G401.6 (cell line): ENCODE results near the gene BUB3.
"Not testable (repeated sequence)": the region's sequence is repeated elsewhere in the genome, so short reads cannot be mapped to it uniquely, and the experiment has no call there.

Experiments used
- FAIRE-seq: peaks from 2 replicates; lab custom pipeline; 2012; peaks lifted over from hg19 to GRCh38; lab: Jason Lieb, UNC

Gene BUB3

DNA sequence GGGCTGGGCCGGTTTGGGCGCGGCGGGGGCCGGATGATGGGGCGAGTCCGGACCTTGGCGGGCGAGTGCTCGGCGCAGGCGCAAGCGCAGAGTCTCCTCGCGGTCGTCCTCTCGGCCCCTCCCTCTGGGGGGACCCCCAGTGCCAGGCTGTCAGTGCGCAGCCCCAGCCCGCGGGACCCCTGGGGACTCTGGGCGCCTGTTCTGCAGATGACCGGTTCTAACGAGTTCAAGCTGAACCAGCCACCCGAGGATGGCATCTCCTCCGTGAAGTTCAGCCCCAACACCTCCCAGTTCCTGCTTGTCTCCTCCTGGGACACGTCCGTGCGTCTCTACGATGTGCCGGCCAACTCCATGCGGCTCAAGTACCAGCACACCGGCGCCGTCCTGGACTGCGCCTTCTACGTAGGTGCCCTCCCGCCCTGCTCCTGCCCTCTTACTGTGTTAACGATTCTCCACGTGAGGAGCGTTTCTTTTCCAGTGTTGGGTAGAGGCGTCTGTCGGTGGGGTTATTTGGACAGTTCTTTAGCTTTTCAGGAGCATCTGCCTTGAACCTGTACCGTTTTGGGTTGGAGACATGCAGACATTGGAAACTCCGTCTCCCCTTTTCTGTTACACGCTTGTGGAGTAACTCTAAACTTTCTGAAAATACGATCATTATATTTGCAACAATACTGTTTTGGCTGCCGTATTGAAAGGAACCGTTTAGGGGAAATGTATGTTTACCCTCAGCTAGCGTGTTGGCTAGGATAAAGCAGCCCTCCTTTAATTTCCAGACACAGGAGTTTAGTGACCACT is 706 bp downstream of the BUB3 start:
- no peak for FAIRE-seq

DNA sequence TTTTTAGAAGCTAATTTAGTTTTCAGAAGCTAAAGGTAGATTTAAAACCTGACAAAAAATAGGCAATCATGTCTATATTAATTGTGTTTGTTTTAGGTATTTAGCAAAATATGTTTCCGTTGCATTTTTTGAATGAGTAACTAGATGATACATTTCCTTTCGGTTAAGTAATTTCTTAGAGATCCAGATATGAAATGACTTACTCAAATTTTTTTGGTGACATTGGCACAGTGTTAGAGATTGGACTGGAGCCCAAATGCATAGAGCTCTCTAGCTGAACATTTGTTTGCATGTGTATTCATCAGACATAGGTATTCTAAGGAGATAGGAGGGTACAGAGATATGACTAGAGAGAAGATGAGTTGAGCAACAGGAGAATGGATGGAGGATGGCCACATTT is 1.9 kb downstream of the BUB3 start:
- no peak for FAIRE-seq

- no peak for FAIRE-seq
Measured at GRCh38 chr10:123157210-123157609, 3.0 kb downstream of the BUB3 start.

DNA sequence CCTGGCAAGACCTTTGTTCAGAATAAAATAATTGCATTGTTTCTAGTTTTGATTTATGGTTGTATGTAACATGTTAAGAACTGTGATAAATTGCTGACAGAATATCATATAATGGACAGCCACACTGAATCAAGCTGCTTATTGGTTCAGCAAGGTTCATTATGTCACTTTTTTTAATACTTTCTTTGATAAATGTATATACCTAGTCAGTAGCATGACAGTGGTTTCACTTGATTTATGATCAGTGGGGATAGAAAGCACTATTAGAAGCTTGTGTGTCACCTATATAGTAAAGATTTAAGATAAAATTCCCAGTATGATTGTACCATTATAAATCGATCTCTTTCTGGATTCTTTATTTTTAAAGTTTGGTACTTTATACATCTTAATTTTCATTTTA is 4.5 kb downstream of the BUB3 start:
- no peak for FAIRE-seq

DNA sequence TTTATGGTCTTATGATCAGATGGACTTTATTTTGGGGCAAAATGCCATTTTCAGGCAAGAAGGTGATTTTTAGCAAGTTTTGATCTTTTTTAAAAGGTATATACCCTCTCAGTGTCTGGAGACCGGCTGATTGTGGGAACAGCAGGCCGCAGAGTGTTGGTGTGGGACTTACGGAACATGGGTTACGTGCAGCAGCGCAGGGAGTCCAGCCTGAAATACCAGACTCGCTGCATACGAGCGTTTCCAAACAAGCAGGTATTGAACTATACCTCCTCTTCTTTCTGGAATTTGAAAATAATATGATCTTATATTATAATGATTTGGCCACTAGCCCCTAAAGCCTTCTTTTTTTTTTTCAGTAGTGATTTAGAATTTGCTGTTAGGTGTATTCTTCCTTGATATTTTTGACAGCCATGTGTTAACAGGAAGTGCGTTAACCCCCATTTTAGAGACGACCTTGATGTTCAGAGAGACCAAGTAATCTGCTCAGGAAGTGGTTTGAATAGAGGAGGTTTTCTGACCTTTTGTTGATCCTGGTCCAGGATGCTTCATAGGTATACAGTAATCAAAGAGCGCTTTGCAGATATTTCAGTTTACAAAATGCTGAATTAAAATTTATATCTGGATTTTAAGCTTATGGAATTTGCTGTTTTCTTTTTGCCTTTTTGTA is 6.2 kb downstream of the BUB3 start:
- no peak for FAIRE-seq

DNA sequence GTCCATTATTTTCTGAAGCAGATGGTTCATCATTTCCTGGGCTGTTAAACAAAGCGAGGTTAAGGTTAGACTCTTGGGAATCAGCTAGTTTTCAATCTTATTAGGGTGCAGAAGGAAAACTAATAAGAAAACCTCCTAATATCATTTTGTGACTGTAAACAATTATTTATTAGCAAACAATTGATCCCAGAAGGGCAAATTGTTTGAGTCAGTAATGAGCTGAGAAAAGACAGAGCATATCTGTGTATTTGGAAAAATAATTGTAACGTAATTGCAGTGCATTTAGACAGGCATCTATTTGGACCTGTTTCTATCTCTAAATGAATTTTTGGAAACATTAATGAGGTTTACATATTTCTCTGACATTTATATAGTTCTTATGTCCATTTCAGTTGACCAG is 10.1 kb downstream of the BUB3 start:
- no peak for FAIRE-seq

GRCh38 chr10:123165445-123166072 is 11.4 kb downstream of the BUB3 start:
- no peak for FAIRE-seq

DNA sequence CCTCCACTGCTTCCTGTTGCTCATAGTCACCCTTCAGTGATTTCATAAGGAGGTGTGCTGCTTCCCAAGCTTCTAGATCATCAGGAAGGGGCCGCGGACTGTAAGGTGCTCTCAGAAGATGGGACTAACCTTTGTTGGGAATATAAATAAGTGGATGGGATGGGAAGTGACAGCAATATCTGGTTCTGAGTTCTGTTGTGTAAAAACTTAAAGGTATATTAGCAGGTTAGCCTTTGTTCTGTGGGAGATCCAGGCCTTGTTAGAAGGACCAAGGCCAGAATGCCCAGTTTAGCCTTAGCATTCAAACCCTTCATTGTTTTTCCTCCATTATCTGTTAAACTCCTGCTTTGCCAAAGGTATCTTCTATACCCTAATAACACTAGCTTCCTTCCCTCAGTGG is 12.4 kb downstream of the BUB3 start:
- FAIRE-seq: no peak

GRCh38 chr10:123170961-123171360 is 16.8 kb downstream of the BUB3 start:
- no peak for FAIRE-seq

DNA sequence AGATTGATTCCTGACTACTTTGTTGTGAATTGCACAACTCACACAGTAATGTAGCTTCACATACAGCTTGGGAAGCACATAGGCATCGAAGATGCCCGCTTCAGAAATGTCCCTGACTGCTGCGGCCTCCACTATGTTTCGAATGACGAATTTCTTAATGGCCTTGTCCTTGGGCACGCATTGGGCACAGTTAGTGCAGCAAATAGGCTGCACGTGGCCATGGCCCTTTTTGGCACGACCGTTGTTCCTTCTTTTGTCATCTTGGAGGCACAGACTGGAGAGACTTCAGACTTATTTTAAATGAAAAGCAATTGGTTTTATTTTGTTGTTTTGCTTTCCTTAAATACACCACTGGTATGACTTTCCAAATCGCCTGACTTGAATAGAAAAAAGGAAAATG is 17.4 kb downstream of the BUB3 start:
- FAIRE-seq: not testable (repeated sequence)

DNA sequence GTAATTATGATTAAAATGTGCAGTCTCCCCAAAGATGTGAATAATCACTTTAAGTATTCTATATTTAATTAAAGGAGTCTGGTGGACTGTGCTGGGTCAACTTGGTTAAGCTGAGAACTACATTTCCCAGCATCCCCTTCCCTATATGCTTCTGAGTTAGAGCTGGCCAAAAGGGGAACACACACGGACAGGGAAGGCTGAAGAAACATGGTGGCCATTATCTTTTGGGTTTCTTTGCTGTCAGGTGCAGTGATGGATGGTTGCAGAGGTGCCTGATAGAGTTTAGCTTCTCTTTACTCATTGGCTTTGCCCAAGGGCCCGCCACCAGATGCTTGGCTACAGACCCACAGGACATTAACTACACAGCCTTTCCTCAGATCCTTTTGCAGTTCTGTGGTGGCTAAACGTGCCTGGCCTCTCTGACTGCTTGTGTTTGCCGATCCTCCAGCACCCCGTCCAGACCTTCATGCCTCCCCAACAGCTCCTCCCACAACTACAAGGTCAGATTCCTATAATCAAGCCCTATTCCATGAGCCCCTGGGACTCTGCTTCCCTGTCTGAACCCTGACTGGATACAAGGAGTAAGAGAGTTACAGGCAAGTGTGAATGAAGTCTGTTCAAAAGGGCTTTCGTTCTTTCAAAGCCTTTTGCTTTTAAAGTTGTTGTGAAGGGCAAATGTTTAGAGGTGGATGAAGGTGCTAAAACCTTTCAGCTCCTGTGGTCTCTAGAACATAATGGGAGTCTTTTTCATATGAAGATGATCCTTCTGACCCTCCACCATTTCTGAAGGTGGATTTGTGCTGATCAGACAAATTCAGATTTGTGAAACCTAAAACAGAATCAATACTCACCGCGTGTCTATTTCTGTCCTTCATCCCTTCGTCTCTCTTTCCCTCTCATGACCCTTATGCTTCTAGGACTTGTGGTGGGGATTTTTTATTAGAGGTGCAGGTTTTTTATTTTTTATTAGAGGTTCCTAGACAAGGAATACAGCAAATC is 21.5 kb downstream of the BUB3 start:
- FAIRE-seq: peak; percentile 53

GRCh38 chr10:123178390-123178789 is 24.2 kb downstream of the BUB3 start:
- FAIRE-seq: not testable (repeated sequence)

GRCh38 chr10:123180101-123181090 is 26.2 kb downstream of the BUB3 start:
- no peak for FAIRE-seq

DNA sequence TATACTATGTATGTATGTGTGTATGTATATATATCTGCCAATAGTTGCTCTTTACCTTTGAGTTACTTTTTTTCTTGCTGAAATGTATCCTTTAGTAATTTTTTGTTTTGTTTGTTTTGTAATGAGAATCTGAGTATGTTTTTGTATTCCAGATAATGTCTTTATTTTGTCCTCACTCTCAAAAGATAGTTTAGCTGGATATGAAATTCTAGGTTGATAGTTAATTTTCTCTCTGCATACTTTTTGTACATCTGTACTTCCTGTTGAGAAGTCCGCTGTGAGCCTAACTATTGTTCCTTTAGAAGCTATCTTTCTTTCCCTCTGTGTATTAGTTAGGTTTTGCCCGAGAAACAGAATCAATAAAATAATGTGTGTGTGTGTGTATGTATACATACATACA is 29.5 kb downstream of the BUB3 start:
- peak; percentile 17 for FAIRE-seq

DNA sequence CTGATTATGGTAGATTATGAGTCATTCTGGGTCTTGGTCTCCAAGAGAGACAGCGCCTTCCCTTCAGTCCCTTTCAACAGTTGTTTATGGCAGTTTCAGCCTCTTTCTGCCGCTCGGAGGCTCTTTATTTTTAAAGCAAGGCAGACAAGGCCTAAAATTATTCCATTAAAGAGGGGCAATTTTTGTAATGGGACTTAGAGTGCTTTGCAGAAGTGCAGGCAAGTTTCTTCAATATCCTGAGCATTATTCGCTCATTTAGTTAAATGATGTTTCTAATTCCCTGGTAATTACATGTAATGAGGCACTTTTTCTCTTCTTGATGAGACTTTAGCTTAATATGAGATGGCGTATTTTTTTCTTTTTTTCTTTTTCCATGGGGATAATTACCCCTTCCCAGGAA is 33.6 kb downstream of the BUB3 start:
- no peak for FAIRE-seq

GRCh38 chr10:123191886-123192285 is 37.7 kb downstream of the BUB3 start:
- no peak for FAIRE-seq

DNA sequence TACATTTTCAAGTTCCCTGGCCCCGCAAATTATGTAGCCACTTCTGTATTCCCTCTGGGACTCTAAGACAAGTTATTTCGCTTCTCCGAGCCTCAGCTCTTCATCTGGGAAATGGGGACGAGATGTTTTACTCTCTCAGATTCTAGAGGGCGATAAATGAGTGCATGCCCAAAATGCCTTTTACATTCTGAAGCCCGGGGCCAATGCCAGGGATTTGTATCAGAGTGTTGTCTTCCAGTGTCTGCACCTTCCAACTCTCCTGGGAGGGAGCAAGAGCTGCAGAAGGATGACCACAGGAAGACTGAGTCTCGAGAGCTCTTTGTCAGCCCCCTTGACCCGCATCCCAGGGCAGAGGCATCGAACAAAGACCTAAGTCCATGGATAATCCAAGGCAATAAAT is 39.9 kb downstream of the BUB3 start:
- no peak for FAIRE-seq

DNA sequence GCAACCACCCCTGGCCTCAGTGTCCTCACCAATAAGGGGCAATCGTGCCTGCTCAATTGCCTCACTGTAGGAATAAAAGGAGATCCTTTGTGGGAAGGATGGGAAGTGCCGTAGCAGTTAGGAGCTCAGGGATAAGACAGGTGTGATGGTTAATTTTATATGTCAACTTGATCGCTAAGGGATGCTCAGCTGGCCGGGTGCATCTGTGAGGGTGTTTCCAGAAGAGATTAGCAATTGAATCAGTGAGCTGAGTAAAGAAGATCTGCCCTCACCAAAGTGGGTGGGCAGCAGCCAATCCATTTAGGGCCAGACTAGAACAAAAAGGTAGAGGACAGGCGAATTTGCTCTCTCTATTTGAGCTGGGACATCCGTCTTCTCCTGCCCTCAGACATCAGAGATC is 46.3 kb downstream of the BUB3 start:
- no peak for FAIRE-seq

GRCh38 chr10:123202506-123202905 is 48.3 kb downstream of the BUB3 start:
- FAIRE-seq: no peak

- no peak for FAIRE-seq
Measured at GRCh38 chr10:123203393-123204126, 49.4 kb downstream of the BUB3 start.
